HAP-1 (cell line): ENCODE results near the gene CDC73.
"Not testable (repeated sequence)": the region's sequence is repeated elsewhere in the genome, so short reads cannot be mapped to it uniquely, and the experiment has no call there.

ENCODE experiments used
- DNase-seq, 2 experiments: peaks; one replicate each; pipeline ENCODE4 v3.0.0-alpha.2; 2016 to 2020; ENCODE audit warnings: low spot score in 2 of 2
- H3K27me3 ChIP-seq: fragments of 250-450 bp; sonication (Bioruptor Pico); 2 replicates; pipeline ENCODE4 v1.5.1; 2020; ENCODE audit warnings: low read depth, mild to moderate bottlenecking, moderate library complexity
- H3K36me3 ChIP-seq: fragments of 250-450 bp; sonication (Bioruptor Pico); replicated peaks from 2 replicates; pipeline ENCODE4 v1.5.1; 2020; ENCODE audit warnings: mild to moderate bottlenecking
- H3K4me1 ChIP-seq: fragments of 250-450 bp; sonication (Bioruptor Pico); 2 replicates; pipeline ENCODE4 v1.5.1; 2020; ENCODE audit warnings: mild to moderate bottlenecking
- H3K4me3 ChIP-seq: fragments of 250-450 bp; sonication (Bioruptor Pico); 2 replicates; pipeline ENCODE4 v1.5.1; 2020; ENCODE audit warnings: mild to moderate bottlenecking, moderate library complexity
- H3K9me3 ChIP-seq: fragments of 250-450 bp; sonication (Bioruptor Pico); 2 replicates; pipeline ENCODE4 v1.5.1; 2020; ENCODE audit warnings: mild to moderate bottlenecking, moderate library complexity
- in situ Hi-C: fragments of 300-500 bp; cut with MboI; formaldehyde crosslinking; loops from 3 replicates; pipeline ENCODE4 v1.14.3; 2020; ENCODE audit warnings: low sequenced_read_pairs, inconsistent platforms, mixed read lengths

Gene CDC73

DNA sequence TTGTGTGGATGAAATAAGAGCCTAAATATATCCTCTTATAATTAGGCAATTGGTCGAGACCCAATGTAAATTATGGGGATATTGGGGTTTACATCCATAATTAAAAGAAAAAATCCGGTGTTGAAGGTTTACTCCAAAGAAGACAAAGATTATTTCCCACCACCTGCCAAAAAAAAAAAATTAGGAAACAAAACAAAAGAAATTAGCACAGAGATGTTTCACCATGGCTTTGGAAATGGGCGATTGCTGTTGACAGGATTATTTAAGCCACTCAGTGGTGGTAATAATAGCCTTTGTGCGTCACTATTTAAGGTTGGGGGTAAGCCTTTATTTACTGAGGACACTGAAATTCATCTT is 16.0 kb upstream of the CDC73 start:
- no peaks in the 10 kb centered on the region for H3K36me3 ChIP-seq
- in situ Hi-C loops, result no loop called here
- no peak for DNase-seq
- H3K4me1 ChIP-seq, result peaks cover 9% of the 10 kb centered on the region
- H3K4me3 ChIP-seq, result peak overlapping the region; percentile 61
- no peaks in the 10 kb centered on the region for H3K9me3 ChIP-seq
- no peaks in the 10 kb centered on the region for H3K27me3 ChIP-seq

DNA sequence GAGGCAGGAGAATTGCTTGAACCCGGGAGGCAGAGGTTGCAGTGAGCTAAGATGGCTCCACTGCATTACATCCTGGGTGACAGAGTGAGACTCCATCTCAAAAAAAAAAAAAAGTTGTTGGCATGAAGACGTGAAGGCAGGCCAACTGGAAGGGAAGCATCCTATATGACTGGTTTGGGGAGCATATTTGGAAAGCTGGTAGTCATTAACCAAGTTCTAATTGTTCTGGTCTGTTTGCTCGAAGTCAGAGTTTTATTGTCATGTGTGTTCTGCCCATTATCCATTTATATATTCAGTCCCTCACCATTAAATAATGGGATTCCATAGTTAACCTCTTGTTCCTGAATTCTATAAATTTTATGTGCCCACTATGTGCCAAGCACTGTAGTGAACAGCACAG is 13.4 kb upstream of the CDC73 start:
- H3K4me3 ChIP-seq, result no peak overlapping the region
- no peaks in the 10 kb centered on the region for H3K36me3 ChIP-seq
- H3K27me3 ChIP-seq, result no peaks in the 10 kb centered on the region

GRCh38 chr1:193109619-193110018 is 12.2 kb upstream of the CDC73 start:
- H3K27me3 ChIP-seq, result no peaks in the 10 kb centered on the region
- H3K4me3 ChIP-seq, result no peak overlapping the region
- in situ Hi-C loops, result no loop called here
- no peak for DNase-seq
- peaks cover 22% of the 10 kb centered on the region for H3K4me1 ChIP-seq
- no peaks in the 10 kb centered on the region for H3K36me3 ChIP-seq
- H3K9me3 ChIP-seq, result no peaks in the 10 kb centered on the region

More for the DNA sequence above, 13.4 kb upstream of the CDC73 start:
- H3K9me3 ChIP-seq, result no peaks in the 10 kb centered on the region
- in situ Hi-C loops, result no loop called here
- no peak for DNase-seq
- peaks cover 18% of the 10 kb centered on the region for H3K4me1 ChIP-seq

GRCh38 chr1:193110246-193110645 is 11.6 kb upstream of the CDC73 start:
- Histone ChIP-seq H3K9me3 (no peaks in the 10 kb centered on the region), H3K36me3 (no peaks in the 10 kb centered on the region), H3K4me3 (no peak overlapping the region), H3K27me3 (no peaks in the 10 kb centered on the region), H3K4me1 (peaks cover 25% of the 10 kb centered on the region)
- in situ Hi-C loops, result no loop called here
- no peak for DNase-seq

GRCh38 chr1:193110864-193111263 is 11.0 kb upstream of the CDC73 start:
- no peak for DNase-seq

GRCh38 chr1:193111641-193112090 is 10.2 kb upstream of the CDC73 start:
- Histone ChIP-seq H3K4me1 (peaks cover 20% of the 10 kb centered on the region), H3K27me3 (no peaks in the 10 kb centered on the region), H3K36me3 (no peaks in the 10 kb centered on the region), H3K9me3 (no peaks in the 10 kb centered on the region), H3K4me3 (no peak overlapping the region)
- in situ Hi-C loops, result no loop called here
- peak in 1 of 2 experiments; percentile 44 for DNase-seq

More at GRCh38 chr1:193110864-193111263, 11.0 kb upstream of the CDC73 start:
- Histone ChIP-seq H3K4me3 (no peak overlapping the region), H3K9me3 (no peaks in the 10 kb centered on the region), H3K36me3 (no peaks in the 10 kb centered on the region), H3K27me3 (no peaks in the 10 kb centered on the region), H3K4me1 (peaks cover 22% of the 10 kb centered on the region)
- in situ Hi-C loops, result no loop called here

- peaks cover 20% of the 10 kb centered on the region for H3K4me1 ChIP-seq
- no peaks in the 10 kb centered on the region for H3K9me3 ChIP-seq
- no peaks in the 10 kb centered on the region for H3K27me3 ChIP-seq
- no peaks in the 10 kb centered on the region for H3K36me3 ChIP-seq
- no peak overlapping the region for H3K4me3 ChIP-seq
- no peak for DNase-seq
- in situ Hi-C loops, result no loop called here
Measured at GRCh38 chr1:193113258-193113991, 8.4 kb upstream of the CDC73 start.

GRCh38 chr1:193113992-193114332 is 7.9 kb upstream of the CDC73 start:
- DNase-seq, result no peak
- in situ Hi-C loops, result no loop called here
- H3K4me3 ChIP-seq, result no peak overlapping the region
- H3K27me3 ChIP-seq, result no peaks in the 10 kb centered on the region; the same call in 1 of the 2 replicates
- H3K36me3 ChIP-seq, result no peaks in the 10 kb centered on the region
- H3K4me1 ChIP-seq, result peaks cover 20% of the 10 kb centered on the region
- no peaks in the 10 kb centered on the region for H3K9me3 ChIP-seq

- H3K9me3 ChIP-seq, result no peaks in the 10 kb centered on the region
- no peaks in the 10 kb centered on the region for H3K36me3 ChIP-seq
- in situ Hi-C loops, result no loop called here
- no peaks in the 10 kb centered on the region; the same call in 1 of the 2 replicates for H3K27me3 ChIP-seq
- no peak overlapping the region for H3K4me3 ChIP-seq
- DNase-seq, result no peak
- peaks cover 20% of the 10 kb centered on the region for H3K4me1 ChIP-seq
Measured at GRCh38 chr1:193114485-193115095, 7.2 kb upstream of the CDC73 start.

GRCh38 chr1:193115629-193116227 is 6.1 kb upstream of the CDC73 start:
- Histone ChIP-seq H3K9me3 (no peaks in the 10 kb centered on the region), H3K4me1 (peaks cover 20% of the 10 kb centered on the region), H3K4me3 (no peak overlapping the region), H3K36me3 (no peaks in the 10 kb centered on the region), H3K27me3 (no peaks in the 10 kb centered on the region; the same call in 1 of the 2 replicates)
- in situ Hi-C loops, result no loop called here
- DNase-seq, result no peak

GRCh38 chr1:193117167-193117566 is 4.7 kb upstream of the CDC73 start:
- in situ Hi-C loops, H3K27me3 ChIP-seq, DNase-seq, H3K9me3 ChIP-seq, H3K36me3 ChIP-seq, H3K4me3 ChIP-seq: not testable (repeated sequence)
- H3K4me1 ChIP-seq, result peaks cover 11% of the 10 kb centered on the region

- no peaks in the 10 kb centered on the region for H3K36me3 ChIP-seq
- DNase-seq, result no peak
- H3K4me1 ChIP-seq, result peaks cover 11% of the 10 kb centered on the region
- H3K4me3 ChIP-seq, result no peak overlapping the region
- H3K9me3 ChIP-seq, result no peaks in the 10 kb centered on the region
- in situ Hi-C loops, result no loop called here
- H3K27me3 ChIP-seq, result no peaks in the 10 kb centered on the region; the same call in 1 of the 2 replicates
Measured at GRCh38 chr1:193118194-193118593, 3.6 kb upstream of the CDC73 start.

GRCh38 chr1:193118803-193119730 is 2.8 kb upstream of the CDC73 start:
- Histone ChIP-seq H3K27me3 (no peaks in the 10 kb centered on the region; the same call in 1 of the 2 replicates), H3K4me1 (peaks cover 12% of the 10 kb centered on the region), H3K36me3 (no peaks in the 10 kb centered on the region), H3K4me3 (no peak overlapping the region), H3K9me3 (no peaks in the 10 kb centered on the region)
- DNase-seq, result no peak
- in situ Hi-C loops, result no loop called here
